Effector CD4-positive, alpha-beta T cell (primary cell): Measurements from ENCODE around the gene GPC2.
"Not testable (repeated sequence)": the region's sequence is repeated elsewhere in the genome, so short reads cannot be mapped to it uniquely, and the experiment has no call there.

ENCODE experiments used
- DNase-seq: peaks from one replicate; pipeline ENCODE4 v3.0.0-alpha.2; 2020
- total RNA-seq: gene quantifications from one replicate; lab custom pipeline; 2026; lab: John Stamatoyannopoulos, UW

GPC2 gene
- 10.1 reads per million, percentile 32 among the genes with 10 or more reads in this experiment for total RNA-seq

GRCh38 chr7:100177045-100178001 lies at the start of gene GPC2, which contains the start of gene STAG3:
GPC2 (minus strand) TSS chr7:100177381; CDS start chr7:100177199, 182 bp downstream.
STAG3 (plus strand) TSS chr7:100177918; CDS start chr7:100180557, 2,639 bp downstream.
- peak; percentile 94 for DNase-seq

- not testable (repeated sequence) for DNase-seq
These were observed 47.7 kb upstream of the GPC2 start for GRCh38 chr7:100224891-100225290.

GRCh38 chr7:100223376-100223927 lies 46.3 kb upstream of the GPC2 start:
- DNase-seq: not testable (repeated sequence)

- DNase-seq: no peak
These were observed 45.4 kb upstream of the GPC2 start for GRCh38 chr7:100222445-100223132.

- no peak for DNase-seq
These were observed 44.7 kb upstream of the GPC2 start for GRCh38 chr7:100221767-100222444.

- DNase-seq: peak; percentile 77
These were observed 44.1 kb upstream of the GPC2 start for GRCh38 chr7:100221231-100221718.

- no peak for DNase-seq
These were observed 43.5 kb upstream of the GPC2 start for GRCh38 chr7:100220586-100221230.

GRCh38 chr7:100219801-100220585 lies 42.8 kb upstream of the GPC2 start, which contains the start of gene PVRIG:
PVRIG (plus strand) TSS chr7:100219949; CDS start chr7:100219971, 22 bp downstream.
- DNase-seq: not testable (repeated sequence)

GRCh38 chr7:100219271-100219737 lies 42.1 kb upstream of the GPC2 start:
- no peak for DNase-seq

GRCh38 chr7:100217934-100218333 lies 40.8 kb upstream of the GPC2 start:
- peak; percentile 58 for DNase-seq

- DNase-seq: no peak
These were observed 38.7 kb upstream of the GPC2 start for GRCh38 chr7:100215895-100216294.

GRCh38 chr7:100214356-100214755 lies 37.2 kb upstream of the GPC2 start:
- not testable (repeated sequence) for DNase-seq

- no peak for DNase-seq
These were observed 36.5 kb upstream of the GPC2 start for GRCh38 chr7:100213672-100214071.

- no peak for DNase-seq
These were observed 35.6 kb upstream of the GPC2 start for GRCh38 chr7:100212631-100213286.

- DNase-seq: peak; percentile 11
These were observed 34.2 kb upstream of the GPC2 start for GRCh38 chr7:100211342-100211780.

GRCh38 chr7:100210805-100211204 lies 33.6 kb upstream of the GPC2 start:
- no peak for DNase-seq

GRCh38 chr7:100209493-100209892 lies 32.3 kb upstream of the GPC2 start:
- no peak for DNase-seq

- no peak for DNase-seq
These were observed 31.8 kb upstream of the GPC2 start for GRCh38 chr7:100208911-100209408.

GRCh38 chr7:100204454-100204853 lies 27.3 kb upstream of the GPC2 start:
- DNase-seq: no peak

- no peak for DNase-seq
These were observed 23.5 kb upstream of the GPC2 start for GRCh38 chr7:100200693-100201092.
